Measurements from ENCODE around the gene P2RX3.

P2RX3 gene

DNA sequence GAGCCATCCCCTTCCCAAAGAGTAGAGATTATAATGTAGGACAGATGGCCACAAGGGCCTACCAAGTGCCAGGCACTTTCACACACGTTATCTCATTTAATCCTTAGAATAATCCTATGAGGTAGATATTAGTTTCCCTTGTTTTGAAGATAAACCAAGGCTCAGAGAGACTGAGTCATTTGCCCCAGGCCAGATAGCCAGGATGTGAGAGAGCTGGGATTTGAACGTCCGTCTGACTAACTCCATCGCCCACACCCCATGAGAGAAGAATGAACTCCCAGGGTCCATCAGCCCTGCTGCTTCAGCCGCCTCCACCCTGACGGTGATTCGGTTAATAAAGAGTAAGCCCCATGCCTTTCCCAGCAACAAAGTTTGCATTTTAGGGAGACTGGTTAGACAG is 32.1 kb downstream of the P2RX3 start:
- DNase-seq (ENCODE audit: low read depth in 2 of 2): no peak

DNA sequence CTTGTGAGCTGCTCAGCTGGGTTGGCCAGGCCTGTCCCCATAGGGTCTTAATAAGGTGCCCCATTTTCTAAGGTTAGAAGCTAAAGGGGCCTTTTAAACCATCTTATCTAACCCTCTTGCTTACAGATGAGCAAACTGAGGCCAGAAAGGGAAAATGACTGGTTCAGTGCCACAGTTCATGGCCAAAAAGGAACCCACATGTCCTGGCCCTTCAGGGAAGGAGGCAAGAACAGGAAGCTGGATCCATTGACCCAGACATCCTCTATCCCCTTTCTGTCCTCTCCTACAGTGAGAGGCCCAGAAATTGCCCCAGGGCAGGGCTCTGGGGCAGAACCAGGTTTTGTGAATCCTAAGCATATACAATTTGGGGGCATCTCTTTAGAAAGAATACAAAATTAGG is 32.8 kb downstream of the P2RX3 start:
- DNase-seq (ENCODE audit: low read depth in 2 of 2): no peak

DNA sequence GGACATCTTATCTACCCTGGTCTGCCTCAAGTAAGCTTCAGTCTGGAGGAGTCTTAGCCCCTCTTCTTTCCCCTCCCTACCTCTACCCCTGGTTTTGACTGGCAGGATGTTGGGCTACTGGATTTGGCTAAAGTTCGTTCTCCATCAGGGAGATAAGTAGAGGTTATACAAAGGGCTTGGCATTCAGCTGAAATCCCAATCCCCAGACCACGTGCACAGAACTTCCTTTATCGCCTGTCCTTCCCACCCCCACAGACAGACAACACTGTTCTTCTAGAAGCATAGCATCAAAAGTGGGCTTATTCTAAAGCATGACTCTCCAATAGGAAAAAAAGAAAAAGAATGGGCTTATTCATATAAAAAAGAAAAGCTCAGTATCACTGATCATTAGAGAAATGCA is 35.0 kb downstream of the P2RX3 start:
- DNase-seq (ENCODE audit: low read depth in 2 of 2): no peak

DNA sequence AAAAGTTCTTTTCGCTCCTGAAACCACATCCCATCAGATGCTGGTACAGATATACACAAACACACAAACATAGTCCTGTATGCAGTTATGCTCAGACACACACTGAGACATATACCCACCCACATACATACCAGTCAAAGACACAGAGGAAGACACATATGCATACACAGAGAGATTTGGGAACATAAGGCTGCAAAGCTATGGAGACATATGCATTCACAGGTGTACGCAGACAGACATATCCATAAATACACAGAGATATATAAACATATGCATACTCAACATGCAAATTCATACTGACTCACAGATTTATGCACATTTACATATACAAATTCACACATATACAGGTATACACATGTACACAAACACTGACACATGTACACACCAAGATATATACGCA is 36.8 kb downstream of the P2RX3 start:
- no peak for DNase-seq (ENCODE audit: low read depth in 2 of 2)

DNA sequence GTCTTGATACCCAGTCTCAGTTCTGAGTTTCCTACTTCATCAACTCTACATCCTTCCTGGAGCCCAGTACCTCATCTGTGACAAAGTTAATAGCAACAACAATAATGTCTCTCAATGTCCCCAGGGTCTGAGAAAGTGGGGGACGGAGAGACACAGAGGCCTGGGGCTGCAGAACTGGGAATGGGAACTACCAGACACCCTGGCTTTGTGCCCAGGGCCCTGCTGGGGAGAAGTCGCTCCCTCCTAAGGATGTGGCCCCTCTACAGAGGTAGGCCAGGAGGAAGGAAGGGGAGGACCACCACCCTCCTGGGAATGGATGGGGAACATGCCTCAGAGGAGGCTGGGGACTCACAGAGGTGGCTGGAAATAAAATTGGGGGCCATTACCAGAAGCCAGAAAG is 37.3 kb downstream of the P2RX3 start:
- no peak for DNase-seq (ENCODE audit: low read depth in 2 of 2)

DNA sequence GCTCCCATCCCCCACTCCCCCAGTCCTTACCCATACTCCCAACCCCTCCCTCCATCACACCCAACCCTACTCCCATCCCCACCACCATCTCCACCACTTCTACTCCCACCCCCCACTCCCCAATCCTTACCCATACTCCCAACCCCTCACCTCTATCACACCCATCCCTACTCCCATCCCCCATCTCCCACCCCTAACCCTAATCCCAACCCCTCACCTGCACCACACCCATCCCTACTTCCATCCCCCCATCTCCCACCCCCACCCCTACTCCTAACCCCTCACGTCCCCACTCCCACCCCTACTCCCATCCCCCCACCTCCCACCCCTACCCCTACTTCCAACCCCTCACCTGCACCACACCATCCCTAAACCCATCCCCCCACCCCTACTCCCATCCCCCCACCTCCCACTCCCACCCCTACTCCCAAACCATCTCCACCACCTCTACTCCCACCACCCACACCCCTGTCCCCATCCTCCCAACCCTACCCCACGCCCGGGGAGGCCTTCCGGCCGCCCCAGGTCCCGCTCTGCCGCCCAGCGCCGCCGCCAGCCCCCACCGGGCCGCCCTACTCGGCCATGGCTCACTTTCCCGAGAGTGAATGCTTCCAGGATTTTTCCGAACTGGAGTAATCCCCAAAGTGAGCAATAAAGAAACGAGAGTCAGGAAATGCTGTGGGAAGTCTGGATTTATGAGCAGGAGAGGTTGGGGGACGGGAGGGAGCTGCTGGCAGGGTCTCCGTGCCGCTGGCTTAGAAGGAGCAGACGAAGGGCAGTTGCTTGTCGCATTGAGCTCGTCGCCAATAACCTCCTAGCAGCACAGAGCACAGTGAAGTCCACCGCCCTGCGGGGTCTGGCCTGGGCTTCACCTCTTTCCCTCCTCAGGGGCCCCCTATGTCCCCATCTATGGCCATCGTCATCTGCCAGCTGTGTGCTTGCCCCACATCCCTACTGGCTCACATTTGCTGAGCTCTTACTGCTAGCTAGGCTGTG is 38.2 kb downstream of the P2RX3 start:
- DNase-seq (ENCODE audit: low read depth in 2 of 2): no peak

DNA sequence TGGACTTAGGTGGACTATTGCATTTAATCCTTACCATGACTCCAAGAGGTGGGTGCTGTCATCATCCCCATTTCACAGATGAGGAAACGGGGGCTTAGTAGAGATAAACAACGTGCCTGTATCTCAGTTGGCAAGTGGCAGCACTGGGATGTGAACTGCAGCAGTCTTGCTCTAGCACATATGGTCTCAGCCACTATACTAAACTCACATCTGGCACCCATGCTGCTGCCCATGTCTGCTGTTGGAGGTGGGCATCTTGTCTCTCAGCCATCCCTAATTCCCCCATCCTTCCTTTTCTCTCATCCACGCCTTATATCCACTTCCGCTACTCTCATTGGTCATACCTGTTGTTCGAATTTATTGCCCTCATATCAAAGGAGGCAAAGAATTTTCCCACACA is 39.0 kb downstream of the P2RX3 start:
- DNase-seq (ENCODE audit: low read depth in 2 of 2): no peak

DNA sequence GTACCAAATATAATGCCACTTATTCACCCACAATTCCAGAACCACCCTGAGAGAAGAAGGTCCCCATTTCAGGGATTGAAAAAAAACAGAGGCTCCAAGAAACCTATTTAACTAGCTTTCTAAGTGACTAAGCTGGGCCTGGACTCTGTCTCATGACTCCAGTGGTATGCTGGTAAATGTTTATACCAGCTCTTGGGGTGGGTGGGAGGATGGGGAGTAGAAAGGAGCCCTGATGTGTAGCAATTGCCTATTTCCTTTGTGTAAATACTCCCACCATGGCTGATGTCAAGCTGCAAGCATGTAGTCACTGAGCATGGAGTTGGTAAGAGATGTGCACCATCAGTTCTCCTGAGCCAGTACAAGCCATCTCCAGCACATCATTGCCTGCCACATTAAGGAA is 40.0 kb downstream of the P2RX3 start:
- no peak for DNase-seq (ENCODE audit: low read depth in 2 of 2)

DNA sequence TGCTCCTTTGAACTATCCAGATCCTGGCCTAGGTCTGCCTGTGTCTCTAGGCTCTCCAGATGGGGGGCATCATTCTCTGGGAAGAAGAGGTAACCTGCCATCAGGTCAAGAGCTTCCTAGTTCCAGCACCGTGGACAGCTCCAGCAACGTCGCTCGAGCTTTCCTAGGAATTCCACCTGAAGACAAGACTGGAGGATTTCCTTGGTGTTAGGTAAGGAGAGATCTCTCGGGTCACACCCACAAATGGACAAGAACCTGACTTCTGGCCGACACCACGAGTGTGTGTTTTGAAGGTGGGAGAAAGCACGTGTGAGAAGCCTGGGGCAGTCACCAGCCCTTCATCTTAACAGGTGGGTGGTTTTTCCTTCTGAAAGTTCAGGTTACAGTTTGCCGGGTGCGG is 41.6 kb downstream of the P2RX3 start:
- no peak for DNase-seq (ENCODE audit: low read depth in 2 of 2)

DNA sequence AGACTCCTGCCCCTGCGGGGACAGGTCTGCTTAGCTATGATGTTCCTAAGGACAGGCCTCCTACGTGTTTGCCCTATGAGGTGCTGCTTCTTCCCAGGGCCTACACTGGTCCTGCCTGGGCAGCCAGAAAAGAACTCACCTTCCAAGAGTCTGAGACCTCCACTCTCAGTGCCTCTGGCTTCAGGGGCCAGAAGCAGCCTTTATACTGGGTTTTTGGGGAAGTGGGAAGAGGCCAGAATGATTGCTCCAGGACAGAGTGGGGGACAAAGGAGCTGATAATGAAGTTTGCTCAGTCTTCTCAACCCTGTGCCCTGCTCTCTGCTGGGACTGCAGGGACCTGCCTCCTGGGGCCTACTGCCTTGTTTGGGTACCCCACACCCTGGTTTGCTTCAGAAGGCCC is 42.8 kb downstream of the P2RX3 start, which contains the start of gene PRG3:
Gene PRG3, minus strand, starts transcription at position 176 of the 400 bp plus-strand sequence. CDS start 442 bp downstream, outside the sequence.
- no peak for DNase-seq (ENCODE audit: low read depth in 2 of 2)

DNA sequence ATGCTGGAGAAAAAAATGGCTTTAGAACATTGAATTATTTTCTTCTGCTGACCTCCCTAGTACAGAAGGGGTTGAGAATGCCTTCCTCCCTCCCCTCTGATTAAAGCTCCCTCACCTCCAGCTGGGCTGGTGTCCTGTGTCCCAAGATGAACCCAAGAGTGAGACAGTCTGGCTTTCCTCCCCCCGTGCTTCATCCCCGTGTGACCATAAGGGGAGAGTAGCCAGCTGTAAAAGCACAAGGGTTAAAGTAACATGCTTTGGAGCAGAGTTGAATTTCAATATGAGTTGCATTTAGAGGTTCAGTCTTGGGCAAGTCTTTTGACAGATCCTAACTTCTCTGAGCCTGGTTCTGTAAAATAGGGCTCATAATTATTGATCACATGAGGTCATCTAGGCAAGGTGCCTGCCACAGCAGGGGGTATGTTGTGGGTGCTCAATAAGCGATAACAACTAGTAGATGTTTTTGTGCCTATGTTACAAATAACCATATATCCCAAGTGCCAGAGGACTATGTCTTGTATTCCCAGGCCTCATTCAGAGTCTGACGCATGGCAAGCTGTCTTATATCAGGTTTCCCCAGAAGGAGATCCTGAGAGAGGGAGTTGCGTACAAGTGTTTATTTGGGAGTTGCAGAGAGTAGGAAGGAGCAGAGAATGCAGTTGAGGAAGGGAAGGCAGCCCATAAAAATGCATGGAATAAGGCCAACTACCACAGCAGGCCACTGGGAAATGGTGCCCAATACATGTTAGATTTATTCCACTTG is 48.2 kb downstream of the P2RX3 start:
- DNase-seq (ENCODE audit: low read depth in 2 of 2): no peak

DNA sequence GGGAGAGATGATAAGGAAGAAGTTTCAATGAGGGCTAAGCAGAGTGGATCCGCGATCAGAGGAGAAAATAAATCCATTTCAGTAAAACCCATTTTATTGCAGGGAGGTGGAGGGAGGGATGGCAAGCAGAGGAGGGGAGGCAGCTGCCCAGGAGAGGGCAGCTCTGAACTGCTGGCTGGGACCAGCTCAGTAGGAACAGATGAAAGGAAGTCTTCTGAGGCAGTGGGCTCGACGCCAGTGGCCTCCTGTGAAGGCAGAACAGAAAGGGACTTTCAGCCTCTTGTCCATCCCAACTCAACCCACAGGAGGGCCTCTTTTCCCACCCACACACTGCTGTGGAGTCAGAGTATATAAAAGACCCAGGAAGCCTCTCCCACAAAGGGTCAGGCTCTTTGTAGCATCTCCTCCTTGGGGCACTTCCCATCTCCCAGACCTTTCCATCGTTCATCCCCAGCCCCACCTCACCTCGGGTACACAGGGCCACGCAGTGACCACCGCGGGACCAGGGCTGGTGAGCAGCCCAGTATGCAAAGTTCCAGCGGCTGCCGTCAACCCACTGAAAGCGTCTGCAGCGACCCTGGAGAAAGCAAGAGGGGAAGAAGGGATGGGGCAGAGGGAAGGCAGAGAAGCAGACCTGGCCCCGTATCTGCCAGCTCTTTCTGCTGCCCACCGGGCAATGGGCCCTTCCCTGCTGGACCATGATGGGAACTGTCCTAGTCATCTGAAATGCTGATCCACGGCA is 49.3 kb downstream of the P2RX3 start:
- no peak for DNase-seq (ENCODE audit: low read depth in 2 of 2)

DNA sequence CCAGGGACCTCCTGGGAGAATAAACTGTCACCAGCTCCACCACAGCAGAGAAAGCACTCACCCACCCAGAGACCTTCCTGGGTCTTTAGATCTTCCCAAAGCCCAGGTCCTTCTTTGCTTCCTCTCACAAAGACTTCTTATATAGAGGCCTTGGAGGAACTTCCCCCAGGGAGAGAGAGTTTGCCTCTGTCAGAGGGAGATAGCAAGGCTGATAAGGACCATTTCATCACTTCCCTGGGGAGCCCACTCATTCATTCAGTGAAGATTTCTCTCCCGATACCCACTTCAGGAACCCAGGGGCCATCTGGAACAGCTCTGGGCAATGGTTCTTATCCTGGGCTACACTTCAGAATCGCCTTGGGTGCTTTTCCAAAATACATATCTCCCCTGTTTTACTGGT is 52.4 kb downstream of the P2RX3 start, which contains the start of gene PRG2:
Gene PRG2, minus strand, starts transcription at position 116 of the 400 bp plus-strand sequence. CDS start 706 bp downstream, outside the sequence.
- DNase-seq (ENCODE audit: low read depth in 2 of 2): no peak

DNA sequence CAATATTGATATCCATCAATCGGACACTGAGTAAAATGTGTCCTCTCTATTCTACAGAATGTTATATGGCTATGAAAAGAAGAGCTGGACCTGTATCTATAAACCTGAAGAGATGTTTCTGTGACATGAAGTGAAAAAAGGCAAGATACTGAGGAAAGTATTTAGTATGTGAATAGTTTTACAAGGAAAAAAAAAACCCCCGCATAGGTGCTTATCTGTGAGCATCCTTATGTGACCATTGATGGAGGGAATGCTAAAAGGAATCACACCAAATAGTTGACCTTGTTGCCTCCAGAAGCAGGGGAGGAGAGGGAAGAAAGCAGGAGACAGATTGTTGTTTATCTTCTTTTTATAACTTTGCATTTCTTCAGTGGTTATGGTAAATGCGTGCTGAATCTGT is 53.0 kb downstream of the P2RX3 start:
- no peak for DNase-seq (ENCODE audit: low read depth in 2 of 2)

DNA sequence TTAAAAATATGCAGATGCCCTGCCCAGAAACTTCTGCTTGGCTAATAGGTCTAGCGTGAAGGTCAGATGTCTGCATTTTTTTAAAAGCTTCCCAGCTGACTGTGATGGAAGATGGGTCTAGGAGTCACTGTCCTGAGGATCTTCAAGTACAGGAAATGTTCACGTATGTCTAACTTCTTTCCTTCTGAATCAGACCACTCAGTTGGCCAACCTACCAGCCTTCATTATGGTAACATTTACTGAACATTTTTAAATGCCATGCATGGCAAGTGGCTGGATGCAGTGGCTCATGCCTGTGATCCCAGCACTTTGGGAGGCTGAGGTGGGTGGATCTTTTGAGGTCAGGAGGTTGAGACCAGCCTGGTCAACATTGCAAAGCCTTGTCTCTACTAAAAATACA is 53.4 kb downstream of the P2RX3 start:
- DNase-seq (ENCODE audit: low read depth in 2 of 2): no peak

DNA sequence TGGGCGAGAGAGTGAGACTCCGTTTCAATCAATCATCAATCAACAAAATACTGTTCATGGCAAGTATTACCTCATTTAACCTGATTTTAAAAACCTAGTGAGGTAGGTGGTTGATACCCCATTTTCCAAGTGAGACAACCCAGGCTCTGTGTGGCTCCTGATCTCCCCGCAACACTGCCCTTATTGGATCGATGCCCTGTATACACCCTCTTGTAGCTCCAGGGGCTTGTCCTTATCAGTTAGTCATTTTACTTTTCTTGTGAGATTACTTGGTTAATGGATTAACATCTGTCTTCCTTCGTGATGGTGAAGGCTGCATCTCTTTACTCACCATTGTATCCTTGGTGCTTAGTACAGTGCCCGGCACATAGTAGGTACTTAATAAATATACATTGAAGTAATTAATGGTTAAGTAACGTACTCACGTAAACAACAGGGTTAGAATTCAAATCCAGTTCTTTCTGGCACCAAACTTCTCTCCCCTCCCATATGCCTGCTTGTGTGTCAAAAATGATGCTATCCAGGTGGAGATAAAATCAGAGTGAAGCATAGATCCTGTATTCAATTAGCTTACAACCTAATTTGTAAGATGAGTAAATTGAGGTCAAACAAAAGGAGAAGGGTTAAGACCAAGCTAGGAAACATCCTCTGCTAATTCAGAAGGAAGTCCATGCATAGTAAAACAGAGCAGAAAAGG is 54.1 kb downstream of the P2RX3 start:
- no peak for DNase-seq (ENCODE audit: low read depth in 2 of 2)

DNA sequence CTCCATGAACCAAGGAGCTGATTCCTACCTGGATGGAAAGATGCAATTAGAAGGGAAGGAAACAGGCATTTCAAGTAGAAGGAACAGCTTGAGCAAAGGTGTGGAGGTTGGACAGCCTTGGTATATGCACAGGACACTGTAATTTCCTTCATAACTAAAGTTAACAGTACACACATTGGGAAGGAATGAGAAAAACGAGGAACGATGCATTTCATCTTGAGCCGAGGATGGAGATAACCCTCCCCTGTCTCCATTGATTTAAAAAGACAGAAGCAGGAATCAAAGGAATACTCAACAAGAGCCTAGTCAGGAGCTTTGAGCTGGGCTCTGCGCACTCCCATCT is 54.6 kb downstream of the P2RX3 start:
- DNase-seq (ENCODE audit: low read depth in 2 of 2): no peak

DNA sequence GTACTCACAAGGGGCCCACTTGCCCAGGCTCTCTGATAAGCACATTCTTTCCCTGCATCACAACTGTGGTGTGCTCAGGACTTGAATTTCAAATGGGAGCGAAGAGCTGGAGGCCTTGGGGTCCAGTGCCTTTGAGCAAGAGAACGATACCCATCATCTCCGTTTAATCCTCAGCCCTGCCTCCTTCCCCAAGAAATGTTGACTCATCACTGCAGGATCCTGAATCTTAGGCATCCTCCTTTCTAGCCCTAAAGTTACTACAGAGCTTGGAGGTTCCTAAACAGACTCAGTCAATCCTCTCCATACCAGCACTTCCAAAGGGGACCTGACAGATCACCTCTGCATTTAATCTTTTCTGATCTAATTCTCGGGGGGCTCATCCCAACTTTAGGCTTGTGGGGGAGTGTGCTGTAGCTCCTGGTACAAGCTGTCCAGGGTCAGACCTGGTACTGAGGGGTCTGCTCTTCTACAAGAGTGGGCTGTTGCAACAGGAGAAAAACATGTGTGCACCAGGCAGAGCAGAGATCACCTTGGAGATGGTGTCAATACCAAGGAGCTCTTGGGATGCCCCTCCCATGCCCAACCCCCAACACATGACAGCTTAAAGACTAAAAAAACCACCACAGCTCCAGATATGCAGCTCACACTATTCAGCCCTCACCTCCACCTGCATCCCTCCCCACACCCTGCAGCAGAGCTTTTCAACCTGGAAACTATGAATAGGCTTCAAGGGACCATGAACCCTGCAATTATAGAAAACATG is 56.2 kb downstream of the P2RX3 start:
- DNase-seq (ENCODE audit: low read depth in 2 of 2): no peak

DNA sequence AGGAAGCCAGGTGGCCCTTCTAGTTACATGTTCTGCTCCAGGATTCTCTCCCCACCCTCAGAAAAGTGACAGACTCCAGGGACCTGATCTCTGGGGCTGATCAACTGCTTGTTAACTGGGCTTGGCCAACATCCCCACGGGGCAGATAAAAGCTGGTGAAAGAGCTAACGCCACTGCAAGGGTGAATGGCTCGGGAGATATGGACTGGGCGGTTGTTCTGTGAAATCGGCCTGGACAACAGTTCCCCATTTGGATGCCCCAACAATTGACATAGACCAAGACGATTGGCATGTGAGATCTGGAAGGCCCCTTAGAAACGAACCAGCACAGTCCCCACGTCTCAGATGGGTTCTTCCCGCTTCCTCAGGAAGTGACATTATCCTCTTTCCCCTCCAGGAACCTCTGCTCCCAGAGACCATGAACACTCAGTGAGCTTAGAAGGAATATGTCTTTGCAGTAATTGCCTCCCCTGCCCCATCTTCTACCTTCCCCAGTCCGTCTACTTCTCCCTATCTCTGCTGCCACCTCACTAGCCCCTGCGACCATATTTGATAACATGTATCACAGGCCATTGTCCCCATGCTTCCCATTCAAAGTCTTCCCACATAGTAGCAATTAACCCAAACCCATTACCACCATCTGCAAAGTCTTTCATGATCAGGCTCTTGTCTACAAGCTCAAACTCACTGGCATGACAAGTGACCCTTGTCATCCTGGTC is 57.9 kb downstream of the P2RX3 start:
- no peak for DNase-seq (ENCODE audit: low read depth in 2 of 2)

DNA sequence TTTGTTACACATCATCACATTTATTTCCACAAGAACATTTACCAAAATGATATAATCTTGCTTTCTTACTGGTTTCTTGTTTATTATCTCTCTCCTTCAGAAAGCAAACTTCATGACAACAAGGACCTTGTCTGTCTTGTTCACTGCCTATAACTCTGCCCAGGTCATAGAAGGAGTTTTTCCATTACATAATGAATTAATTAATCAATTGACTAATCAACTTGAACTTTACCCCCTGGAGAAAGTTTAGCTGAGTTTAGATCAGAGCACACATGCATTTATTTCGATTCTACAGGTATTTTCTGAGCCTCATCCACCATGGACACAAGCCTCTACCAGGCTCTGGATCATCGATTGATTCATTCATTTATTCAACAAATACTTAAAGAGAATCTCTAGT is 58.6 kb downstream of the P2RX3 start:
- DNase-seq (ENCODE audit: low read depth in 2 of 2): no peak
